H1 (cell line): Measurements from ENCODE around the gene IFI44L.

ENCODE experiments used
- JUN ChIP-seq: IDR thresholded peaks from 2 replicates; pipeline ENCODE4 v1.6.1; 2011; ENCODE audit warnings: low read depth, mild to moderate bottlenecking, improper control_type of control experiment, low read length
- MAFK ChIP-seq: IDR thresholded peaks from 2 replicates; pipeline ENCODE4 v1.6.1; 2012; ENCODE audit warnings: low read depth, mild to moderate bottlenecking, improper control_type of control experiment, low read length
- TBP ChIP-seq: IDR thresholded peaks from 2 replicates; pipeline ENCODE4 v1.6.1; 2011; ENCODE audit warnings: low read depth, low read length, improper control_type of control experiment
- ZNF274 ChIP-seq: IDR thresholded peaks from 2 replicates; pipeline ENCODE4 v1.7.0; 2012; ENCODE audit warnings: low read length, borderline replicate concordance; ENCODE audit errors: extremely low read depth

DNA sequence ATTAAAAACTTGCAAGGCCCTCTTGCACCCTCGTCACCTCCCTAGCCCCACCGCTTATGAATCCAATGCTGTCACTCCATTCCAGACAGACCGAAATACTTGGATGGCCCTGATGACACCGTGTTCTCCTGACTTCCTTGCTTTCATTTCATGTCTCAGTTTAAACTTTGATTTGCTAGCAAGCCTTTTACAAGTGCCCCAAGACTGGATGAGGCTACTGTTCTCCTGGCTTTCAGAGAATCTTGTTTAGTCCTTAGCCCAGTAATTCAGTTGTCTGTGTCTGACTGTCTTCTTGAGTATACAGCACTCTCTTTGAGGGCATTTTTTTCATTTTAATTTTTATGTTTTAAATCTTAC lies 824 bp upstream of the IFI44L start:
- TF ChIP-seq MAFK = no peak
- TF ChIP-seq TBP = no peak
- TF ChIP-seq ZNF274 = no peak
- TF ChIP-seq JUN = no peak
